ENCODE data around the gene MYL5. TPM values are rescaled to one million over a fixed set of nuclear protein-coding genes. Genes with fewer than 3 reads are reported as not detected.

Gene MYL5
- polyA plus RNA-seq, 1 donor from 2014 or later = 15.1 TPM

DNA sequence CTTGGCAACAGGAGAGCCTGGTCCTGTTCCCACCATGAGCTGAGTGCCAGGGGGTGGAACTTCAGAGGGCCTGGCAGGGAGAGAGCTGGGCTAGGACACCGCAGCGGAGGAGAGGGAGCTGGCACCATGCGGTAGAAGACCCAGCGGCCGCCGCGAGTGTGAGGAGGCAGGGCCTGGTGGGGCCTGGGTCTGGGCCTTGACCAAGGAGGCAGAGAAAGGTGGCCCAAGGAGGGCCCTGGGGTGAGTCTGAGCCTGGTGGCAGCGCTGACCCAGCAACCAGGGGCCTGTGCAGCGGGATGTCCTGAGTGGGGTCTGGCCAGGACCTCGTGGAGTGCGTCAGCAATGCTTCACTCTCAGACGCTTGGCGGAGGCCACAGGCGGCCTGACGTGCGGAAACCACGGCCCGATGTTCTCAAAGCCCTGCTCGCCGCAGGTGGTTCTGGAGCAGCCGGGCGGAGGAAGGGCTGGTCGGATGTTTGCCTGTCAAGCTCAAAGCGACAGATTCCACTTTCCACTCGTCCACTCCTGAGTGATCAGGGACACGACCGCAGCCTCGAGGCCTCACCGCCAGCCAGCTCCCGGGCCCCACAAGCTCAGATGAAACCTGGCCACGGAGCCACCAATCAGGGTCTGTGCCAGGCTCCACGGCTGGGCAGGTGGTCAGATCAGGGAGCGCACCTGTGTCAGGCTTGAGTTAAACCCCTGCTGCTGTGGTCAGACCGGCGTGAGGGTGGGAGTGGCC lies 21.1 kb upstream of the MYL5 start:
- Histone ChIP-seq H3K79me2 (replicated peaks; ENCODE audit: insufficient read depth, low read length) (no peaks in the 10 kb centered on the region), H3K27me3 (ENCODE audit: insufficient read depth, low read depth, low read length) (no peaks in the 10 kb centered on the region), H3K9ac (ENCODE audit: low read length) (no peak overlapping the region), H3K4me2 (ENCODE audit: low read length) (no peak overlapping the region), H2AFZ (ENCODE audit: low read depth, low read length) (no peak overlapping the region), H3K36me3 (ENCODE audit: insufficient read depth, low read length) (no peaks in the 10 kb centered on the region), H3F3A (ENCODE audit: insufficient read depth, low read length, poor library complexity, severe bottlenecking) (no peaks in the 10 kb centered on the region), H3K27ac (ENCODE audit: low read length) (no peak overlapping the region), H4K20me1 (ENCODE audit: insufficient read depth) (no peaks in the 10 kb centered on the region), H3K9me3 (ENCODE audit: low read length) (no peaks in the 10 kb centered on the region), H3K4me3 (ENCODE audit: low read length) (no peak overlapping the region), H3K9me2 (ENCODE audit: insufficient read depth, low read length) (no peaks in the 10 kb centered on the region)
- TF ChIP-seq, protein P1, sequence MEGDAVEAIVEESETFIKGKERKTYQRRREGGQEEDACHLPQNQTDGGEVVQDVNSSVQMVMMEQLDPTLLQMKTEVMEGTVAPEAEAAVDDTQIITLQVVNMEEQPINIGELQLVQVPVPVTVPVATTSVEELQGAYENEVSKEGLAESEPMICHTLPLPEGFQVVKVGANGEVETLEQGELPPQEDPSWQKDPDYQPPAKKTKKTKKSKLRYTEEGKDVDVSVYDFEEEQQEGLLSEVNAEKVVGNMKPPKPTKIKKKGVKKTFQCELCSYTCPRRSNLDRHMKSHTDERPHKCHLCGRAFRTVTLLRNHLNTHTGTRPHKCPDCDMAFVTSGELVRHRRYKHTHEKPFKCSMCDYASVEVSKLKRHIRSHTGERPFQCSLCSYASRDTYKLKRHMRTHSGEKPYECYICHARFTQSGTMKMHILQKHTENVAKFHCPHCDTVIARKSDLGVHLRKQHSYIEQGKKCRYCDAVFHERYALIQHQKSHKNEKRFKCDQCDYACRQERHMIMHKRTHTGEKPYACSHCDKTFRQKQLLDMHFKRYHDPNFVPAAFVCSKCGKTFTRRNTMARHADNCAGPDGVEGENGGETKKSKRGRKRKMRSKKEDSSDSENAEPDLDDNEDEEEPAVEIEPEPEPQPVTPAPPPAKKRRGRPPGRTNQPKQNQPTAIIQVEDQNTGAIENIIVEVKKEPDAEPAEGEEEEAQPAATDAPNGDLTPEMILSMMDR (IDR thresholded peaks at IDR 0.05; ENCODE audit: poor library complexity, severe bottlenecking) = no peak
- TF ChIP-seq POLR2AphosphoS5 (IDR thresholded peaks at IDR 0.05) (no peak), EP300 (conservative IDR thresholded peaks at IDR 0.05; ENCODE audit: poor library complexity, severe bottlenecking) (no peak), RAD21 (conservative IDR thresholded peaks at IDR 0.05) (no peak), TAF1 (IDR thresholded peaks at IDR 0.05; ENCODE audit: low read depth) (no peak), MXI1 (conservative IDR thresholded peaks at IDR 0.05; ENCODE audit: poor library complexity, severe bottlenecking) (no peak), SMC3 (conservative IDR thresholded peaks at IDR 0.05; ENCODE audit: poor library complexity) (no peak), EZH2 (IDR thresholded peaks at IDR 0.05; ENCODE audit: borderline replicate concordance, insufficient read depth, low read length, poor library complexity, severe bottlenecking) (no peak)
- TF ChIP-seq, protein P2, sequence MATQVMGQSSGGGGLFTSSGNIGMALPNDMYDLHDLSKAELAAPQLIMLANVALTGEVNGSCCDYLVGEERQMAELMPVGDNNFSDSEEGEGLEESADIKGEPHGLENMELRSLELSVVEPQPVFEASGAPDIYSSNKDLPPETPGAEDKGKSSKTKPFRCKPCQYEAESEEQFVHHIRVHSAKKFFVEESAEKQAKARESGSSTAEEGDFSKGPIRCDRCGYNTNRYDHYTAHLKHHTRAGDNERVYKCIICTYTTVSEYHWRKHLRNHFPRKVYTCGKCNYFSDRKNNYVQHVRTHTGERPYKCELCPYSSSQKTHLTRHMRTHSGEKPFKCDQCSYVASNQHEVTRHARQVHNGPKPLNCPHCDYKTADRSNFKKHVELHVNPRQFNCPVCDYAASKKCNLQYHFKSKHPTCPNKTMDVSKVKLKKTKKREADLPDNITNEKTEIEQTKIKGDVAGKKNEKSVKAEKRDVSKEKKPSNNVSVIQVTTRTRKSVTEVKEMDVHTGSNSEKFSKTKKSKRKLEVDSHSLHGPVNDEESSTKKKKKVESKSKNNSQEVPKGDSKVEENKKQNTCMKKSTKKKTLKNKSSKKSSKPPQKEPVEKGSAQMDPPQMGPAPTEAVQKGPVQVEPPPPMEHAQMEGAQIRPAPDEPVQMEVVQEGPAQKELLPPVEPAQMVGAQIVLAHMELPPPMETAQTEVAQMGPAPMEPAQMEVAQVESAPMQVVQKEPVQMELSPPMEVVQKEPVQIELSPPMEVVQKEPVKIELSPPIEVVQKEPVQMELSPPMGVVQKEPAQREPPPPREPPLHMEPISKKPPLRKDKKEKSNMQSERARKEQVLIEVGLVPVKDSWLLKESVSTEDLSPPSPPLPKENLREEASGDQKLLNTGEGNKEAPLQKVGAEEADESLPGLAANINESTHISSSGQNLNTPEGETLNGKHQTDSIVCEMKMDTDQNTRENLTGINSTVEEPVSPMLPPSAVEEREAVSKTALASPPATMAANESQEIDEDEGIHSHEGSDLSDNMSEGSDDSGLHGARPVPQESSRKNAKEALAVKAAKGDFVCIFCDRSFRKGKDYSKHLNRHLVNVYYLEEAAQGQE (IDR thresholded peaks at IDR 0.05; ENCODE audit: borderline replicate concordance) = no peak

DNA sequence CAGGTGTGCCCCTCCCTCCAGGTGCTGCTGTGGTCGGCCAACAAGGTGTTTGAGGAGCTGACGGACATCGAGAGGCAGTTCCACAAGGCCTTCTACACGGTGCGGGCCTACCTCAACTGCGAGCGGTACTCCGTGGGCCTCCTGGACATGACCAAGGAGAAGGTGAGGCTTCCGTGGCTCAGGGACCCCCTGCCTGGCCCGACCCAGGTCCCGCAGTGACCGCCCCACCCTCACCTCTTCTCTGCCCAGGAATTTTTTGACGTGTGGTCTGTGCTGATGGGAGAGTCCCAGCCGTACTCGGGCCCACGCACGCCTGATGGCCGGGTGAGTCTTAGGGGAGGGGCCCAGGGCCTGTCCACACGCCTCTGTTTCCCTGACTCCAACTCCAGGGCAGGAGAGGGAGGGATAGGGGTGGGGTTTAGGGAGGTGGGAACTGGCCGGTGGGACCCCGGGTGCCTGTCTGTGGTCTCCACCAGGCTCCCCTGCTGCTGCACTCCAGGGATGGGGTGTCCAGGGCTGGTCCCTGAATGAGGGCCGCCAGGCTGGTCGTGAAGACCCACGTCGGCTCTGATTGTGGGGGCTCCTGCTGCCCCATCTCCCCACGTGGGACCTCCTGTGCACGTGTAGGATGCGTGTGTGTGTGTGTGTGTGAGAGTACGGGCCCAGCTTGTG lies 20.4 kb upstream of the MYL5 start:
- Histone ChIP-seq H3K9ac (ENCODE audit: low read length) (no peak overlapping the region), H3K9me3 (ENCODE audit: low read length) (no peaks in the 10 kb centered on the region), H3F3A (ENCODE audit: insufficient read depth, low read length, poor library complexity, severe bottlenecking) (no peaks in the 10 kb centered on the region), H3K4me3 (ENCODE audit: low read length) (no peak overlapping the region), H2AFZ (ENCODE audit: low read depth, low read length) (no peak overlapping the region), H3K9me2 (ENCODE audit: insufficient read depth, low read length) (no peaks in the 10 kb centered on the region), H3K4me2 (ENCODE audit: low read length) (no peak overlapping the region), H3K79me2 (replicated peaks; ENCODE audit: insufficient read depth, low read length) (no peaks in the 10 kb centered on the region), H4K20me1 (ENCODE audit: insufficient read depth) (no peaks in the 10 kb centered on the region), H3K27me3 (ENCODE audit: insufficient read depth, low read depth, low read length) (no peaks in the 10 kb centered on the region), H3K27ac (ENCODE audit: low read length) (no peak overlapping the region), H3K36me3 (ENCODE audit: insufficient read depth, low read length) (no peaks in the 10 kb centered on the region)
- no peak for TF ChIP-seq RAD21 (conservative IDR thresholded peaks at IDR 0.05)
- no peak for TF ChIP-seq TAF1 (IDR thresholded peaks at IDR 0.05; ENCODE audit: low read depth)
- TF ChIP-seq EP300 (conservative IDR thresholded peaks at IDR 0.05; ENCODE audit: poor library complexity, severe bottlenecking) = no peak
- no peak for TF ChIP-seq SMC3 (conservative IDR thresholded peaks at IDR 0.05; ENCODE audit: poor library complexity)
- TF ChIP-seq MXI1 (conservative IDR thresholded peaks at IDR 0.05; ENCODE audit: poor library complexity, severe bottlenecking) = no peak
- TF ChIP-seq, protein P1 (IDR thresholded peaks at IDR 0.05; ENCODE audit: poor library complexity, severe bottlenecking) = no peak
- no peak for TF ChIP-seq EZH2 (IDR thresholded peaks at IDR 0.05; ENCODE audit: borderline replicate concordance, insufficient read depth, low read length, poor library complexity, severe bottlenecking)
- TF ChIP-seq, protein P2 (IDR thresholded peaks at IDR 0.05; ENCODE audit: borderline replicate concordance) = no peak
- TF ChIP-seq POLR2AphosphoS5 (IDR thresholded peaks at IDR 0.05) = no peak

Measured in neural cell (in vitro differentiated cells).